ENCODE measurements around the gene FOXK2.

DNA sequence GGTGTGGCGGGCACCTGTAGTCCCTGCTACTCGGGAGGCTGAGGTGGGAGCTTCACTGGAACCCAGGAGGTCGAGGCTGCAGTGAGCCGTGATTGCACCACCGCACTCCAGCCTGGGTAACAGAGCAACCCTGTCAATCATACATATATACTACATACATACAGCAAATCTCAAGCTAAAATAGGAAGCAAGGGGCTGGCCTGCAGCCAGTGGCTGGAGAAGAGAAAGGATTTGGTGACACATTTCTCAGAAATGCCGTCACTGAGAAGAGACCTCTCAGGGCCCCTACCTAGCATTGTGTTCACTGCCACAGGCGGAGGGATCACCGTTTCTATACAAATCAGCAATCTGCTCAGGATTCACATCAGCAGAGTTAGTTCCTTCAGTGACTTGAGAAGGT is 44.1 kb upstream of the FOXK2 start:
- TF ChIP-seq, protein P1, sequence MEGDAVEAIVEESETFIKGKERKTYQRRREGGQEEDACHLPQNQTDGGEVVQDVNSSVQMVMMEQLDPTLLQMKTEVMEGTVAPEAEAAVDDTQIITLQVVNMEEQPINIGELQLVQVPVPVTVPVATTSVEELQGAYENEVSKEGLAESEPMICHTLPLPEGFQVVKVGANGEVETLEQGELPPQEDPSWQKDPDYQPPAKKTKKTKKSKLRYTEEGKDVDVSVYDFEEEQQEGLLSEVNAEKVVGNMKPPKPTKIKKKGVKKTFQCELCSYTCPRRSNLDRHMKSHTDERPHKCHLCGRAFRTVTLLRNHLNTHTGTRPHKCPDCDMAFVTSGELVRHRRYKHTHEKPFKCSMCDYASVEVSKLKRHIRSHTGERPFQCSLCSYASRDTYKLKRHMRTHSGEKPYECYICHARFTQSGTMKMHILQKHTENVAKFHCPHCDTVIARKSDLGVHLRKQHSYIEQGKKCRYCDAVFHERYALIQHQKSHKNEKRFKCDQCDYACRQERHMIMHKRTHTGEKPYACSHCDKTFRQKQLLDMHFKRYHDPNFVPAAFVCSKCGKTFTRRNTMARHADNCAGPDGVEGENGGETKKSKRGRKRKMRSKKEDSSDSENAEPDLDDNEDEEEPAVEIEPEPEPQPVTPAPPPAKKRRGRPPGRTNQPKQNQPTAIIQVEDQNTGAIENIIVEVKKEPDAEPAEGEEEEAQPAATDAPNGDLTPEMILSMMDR (conservative IDR thresholded peaks at IDR 0.05) = no peak
- no peak for TF ChIP-seq EZH2 (IDR thresholded peaks at IDR 0.05; ENCODE audit: low read depth)

Measured in PC-9 (cell line).